NCI-H2029 treated with DMSO at 0.1 percent for 48 hours (cell line): ENCODE data around the gene SETD1B.

Experiments used
- DNase-seq: peaks from one replicate; lab custom pipeline; 2025; lab: John Stamatoyannopoulos, UW

Gene SETD1B

DNA sequence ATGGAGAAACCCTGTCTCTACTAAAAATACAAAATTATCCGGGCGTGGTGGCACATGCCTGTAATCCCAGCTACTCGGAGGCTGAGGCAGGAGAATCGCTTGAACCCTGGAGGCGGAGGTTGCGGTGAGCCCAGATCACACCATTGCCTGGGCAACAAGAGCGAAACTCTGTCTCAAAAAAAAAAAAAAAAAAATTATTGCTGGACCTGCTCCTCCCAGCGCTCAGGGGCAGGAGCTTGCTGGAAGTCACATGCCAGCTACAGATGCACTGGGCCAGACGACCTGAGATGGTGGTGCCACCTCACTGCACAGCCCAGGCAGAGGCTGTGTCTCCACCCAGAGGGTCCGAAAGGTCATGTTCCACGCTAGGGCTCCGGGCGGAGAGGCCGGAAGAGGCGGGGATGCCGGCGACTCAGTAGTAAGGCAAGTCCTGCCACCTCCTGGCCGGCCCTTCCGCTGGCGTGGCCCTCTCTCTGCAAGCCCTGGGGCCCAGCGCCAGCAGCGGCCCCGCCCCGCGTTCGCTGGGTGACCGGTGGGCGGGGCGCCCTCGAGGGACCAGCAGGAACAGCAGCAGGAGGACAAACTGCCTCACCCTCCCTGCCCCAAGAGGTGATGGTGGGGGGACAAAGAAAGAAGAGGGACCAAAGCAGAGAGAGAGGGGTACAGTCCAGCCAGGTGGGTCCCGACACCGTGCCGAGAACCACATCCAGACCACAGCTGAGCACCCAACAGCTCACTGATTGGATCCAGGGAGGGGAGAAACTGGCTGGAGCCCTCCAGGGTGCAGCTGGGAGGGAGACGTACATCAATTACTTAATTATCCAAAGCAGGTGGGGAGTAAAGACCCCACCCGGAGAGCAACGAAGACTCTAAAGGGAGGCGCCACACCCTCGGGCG, 6.7 kb upstream of the SETD1B start:
- DNase-seq, result peak; percentile 27

DNA sequence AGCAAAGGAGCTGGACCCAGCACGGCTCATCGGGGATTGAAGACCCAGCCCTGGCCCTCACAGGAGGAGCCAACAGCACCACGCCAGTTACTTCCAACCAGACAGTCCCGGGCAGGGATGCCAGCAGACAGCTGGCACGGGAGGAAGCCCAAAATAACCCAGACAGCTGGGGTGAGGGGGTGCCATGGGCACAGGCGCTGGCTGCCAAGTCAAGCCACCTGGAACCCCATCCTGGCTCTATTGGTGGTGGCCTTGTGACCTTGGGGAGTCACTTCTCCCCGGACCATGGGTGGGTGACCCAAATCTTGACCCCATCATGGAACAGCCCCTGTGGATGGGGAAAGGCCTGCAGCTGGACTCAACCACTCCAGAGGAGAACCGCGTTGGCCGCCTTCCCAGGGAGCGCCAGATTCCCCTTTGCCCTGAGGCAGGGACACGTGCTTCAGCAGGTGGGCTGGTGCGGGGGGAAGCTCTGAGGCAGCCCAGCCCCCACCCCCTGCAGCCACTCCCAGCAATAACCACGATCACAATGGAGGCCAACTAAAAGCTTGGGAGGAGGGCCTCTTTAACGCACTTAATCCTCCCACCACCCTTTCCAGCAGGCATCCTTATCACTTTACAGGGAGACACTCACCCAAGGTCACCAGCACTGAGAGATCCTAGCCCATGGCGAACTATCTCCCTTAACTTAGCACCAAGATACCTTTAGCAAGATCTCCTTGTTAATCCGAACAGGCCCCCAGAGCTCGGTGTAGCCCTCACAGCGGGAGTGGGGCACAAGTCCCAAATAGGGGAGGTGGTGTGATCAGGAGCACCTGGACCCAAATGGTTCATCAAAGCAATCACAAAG, 5.6 kb upstream of the SETD1B start:
- peak; percentile 77 for DNase-seq

- DNase-seq, result no peak
Measured at GRCh38 chr12:121798787-121799155, 5.0 kb upstream of the SETD1B start.

DNA sequence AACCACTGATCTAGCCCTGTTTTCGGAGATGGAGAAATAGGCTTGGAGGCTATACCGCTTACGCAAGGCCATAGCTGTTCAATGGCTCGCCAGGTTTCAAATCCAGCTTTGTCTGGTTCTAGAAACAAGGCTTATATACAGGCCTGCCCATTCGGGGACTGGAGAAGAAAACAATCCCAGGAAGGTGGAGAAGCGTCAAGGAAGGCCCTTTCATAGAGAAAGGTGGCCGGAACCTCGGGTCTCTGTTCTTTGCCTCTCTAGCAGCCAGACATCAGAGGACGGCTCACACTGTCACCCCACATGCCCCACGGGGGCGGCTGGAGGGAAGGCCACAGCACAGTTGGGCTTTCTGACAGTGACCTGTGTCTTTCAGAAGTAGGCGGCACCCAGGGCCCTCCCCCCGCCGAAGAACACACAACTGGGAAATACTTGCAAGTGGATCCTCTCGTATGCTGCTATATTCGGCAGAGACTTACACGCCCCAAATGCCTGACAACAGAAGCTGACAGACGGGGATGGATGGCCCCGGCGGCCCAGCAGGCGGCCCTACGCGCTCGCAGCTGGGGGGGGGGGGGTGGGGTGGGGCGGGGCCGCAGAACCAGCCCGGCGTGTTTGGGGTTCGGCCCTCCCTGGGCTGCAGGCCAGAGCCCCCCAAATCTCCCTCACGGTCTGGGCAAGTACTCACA, 4.5 kb upstream of the SETD1B start:
- DNase-seq, result peak; percentile 66

DNA sequence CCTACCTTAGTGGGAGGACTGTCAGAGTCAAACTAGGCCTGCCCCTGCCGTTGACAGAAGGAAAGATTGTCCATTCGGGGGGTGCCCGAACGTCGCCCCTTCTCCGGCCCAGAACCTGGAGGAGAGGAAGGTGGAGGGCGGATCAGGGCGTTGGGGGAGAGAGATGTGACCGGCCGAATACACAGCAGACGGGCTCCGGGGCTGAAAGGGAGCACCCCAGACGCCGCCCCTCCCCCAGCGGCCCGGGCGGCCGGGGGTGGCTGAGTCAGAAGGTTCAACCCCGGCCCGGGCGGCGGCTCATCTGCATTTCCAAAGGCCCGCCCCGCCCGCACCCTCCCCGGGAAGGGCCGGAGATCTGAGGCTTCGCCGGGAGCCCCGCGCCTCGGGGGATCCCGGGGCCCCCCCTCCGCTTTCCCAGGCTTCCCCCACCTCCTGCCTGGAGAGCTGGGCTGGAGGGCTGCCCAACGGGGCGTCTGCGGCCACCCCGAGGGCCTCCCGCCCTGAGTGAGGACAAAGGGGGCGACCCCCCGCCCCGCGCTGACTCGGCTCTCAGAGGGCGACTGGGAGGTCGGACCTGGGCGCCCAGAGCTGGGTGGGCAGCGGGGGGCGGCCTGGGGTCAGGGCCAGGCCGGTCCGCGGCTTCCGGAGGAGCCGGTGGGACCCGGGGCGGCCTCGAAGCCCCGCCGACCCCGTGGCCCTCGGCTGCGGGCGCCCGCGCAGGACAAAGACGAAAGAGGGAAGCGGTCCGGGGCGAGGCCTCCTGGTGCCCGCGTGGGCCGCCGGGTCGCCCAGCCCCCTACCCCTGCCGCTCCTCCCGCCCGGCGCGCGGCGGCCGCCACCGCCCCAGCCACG, 3.7 kb upstream of the SETD1B start:
- DNase-seq, result no peak

GRCh38 chr12:121800694-121801594, 2.9 kb upstream of the SETD1B start:
- no peak for DNase-seq

DNA sequence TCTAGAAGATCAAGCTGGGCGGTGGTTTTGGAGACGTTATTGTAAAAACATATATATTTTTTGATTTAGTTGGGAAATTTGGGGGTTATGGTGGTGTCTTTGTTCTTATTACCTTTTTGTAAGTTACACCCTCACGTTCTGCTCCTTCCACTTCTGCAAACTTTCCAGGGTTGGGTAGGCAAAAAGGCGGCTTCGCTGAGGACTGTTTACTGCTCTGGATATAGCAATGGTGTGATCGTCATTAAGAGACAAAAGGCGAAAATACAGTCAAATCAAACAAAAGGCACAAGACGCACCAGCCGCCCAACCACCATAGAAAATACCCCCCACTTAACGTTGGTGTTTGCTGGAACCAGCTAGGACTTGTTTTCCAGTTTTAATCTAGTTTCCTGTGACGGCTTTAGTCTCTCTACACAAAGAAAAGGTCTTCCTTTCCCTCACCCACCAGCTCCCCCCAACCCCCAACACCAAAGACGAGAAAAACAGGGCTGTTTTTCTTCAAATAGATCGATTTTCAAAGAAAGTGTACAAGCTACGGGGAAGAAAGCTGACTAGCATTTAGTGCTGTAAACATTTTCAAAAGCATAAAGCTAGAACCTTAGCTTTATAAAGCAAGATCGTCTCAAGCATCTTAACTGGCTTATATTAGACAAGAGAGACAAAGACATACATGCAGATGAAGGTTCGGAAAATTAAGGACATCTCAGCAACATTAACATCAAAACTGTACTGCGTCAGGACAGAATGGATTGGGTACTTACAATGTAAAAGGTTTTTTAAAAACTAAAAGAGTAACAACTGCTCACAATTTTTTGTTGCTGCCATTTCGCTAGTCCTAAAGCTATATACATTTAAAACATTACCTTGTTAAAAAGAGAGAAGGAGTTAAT, 2.0 kb upstream of the SETD1B start:
- peak; percentile 96 for DNase-seq

GRCh38 chr12:121802485-121802842, 1.3 kb upstream of the SETD1B start:
- DNase-seq, result no peak

DNA sequence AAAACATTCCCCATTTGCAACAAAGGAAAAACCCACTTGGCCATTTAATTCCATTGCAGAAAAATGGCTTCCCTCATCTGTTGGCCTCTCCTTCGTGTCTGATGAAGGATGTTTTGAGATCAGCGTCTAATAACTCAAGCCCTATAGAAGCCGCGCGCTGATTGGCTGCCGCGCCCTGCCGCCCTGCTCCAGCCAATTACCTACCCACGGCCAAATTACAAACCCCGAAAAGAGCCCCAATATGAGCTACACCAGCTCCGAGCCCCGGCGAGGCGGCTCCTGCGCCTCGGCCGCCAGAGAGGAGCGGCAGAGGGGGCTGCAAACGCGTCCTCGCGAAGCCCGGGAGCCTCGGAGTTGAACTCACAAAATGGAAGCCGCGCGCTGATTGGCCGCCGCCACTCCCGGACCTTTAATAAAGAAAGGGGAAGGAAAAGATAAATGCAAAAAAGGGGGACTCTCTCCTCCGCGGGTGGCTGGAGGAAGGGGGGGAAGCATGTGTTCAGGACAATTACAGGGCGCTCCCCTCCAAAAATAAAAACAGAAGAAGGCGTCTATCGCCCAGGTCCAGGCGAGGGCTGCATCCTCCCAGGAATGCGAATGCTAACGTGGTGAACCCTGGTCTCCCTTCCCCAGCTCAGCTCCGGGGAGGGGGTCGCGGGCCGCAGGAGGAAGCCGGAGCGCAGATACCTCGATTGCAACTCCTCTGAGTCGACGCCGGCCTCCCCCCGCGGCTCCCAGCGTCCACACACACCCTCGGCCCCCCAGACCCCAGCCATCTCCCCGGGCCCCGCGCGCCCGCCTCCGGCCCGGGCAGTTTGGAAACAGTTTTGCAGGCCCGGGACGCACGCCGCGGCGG, 738 bp upstream of the SETD1B start:
- DNase-seq, result peak; percentile 86

DNA sequence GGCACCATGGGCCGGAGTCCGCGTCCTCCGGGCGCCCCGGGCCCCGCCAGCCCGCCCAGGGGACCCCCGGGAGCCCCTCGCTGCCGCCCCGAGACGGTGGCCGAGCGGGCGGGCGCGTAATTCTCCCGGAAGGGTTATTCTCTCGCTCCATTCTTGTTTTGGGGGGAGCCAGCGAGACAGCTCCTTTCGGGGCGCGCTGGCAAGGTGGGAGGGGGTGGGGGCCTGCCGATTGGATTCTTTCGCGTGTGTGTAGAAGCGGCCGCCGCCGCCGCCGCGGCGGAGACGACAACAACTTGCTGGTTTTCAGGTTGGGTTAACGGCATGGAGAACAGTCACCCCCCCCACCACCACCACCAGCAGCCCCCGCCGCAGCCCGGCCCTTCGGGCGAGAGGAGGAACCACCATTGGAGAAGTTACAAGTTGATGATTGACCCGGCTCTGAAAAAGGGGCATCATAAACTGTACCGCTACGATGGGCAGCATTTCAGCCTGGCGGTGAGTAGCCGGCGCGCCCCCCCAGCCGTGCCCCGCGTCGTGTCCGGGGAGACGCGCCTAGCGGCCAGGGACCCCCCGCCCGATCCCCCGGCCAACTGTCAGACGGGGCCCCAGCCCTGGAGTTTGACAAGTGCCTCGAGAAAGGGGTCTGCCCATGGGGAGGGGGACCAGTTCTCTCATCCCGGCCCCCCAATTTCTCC, 755 bp downstream of the SETD1B start:
- peak; percentile 19 for DNase-seq

- DNase-seq, result no peak
Measured at GRCh38 chr12:121805171-121806008, 1.6 kb downstream of the SETD1B start.

DNA sequence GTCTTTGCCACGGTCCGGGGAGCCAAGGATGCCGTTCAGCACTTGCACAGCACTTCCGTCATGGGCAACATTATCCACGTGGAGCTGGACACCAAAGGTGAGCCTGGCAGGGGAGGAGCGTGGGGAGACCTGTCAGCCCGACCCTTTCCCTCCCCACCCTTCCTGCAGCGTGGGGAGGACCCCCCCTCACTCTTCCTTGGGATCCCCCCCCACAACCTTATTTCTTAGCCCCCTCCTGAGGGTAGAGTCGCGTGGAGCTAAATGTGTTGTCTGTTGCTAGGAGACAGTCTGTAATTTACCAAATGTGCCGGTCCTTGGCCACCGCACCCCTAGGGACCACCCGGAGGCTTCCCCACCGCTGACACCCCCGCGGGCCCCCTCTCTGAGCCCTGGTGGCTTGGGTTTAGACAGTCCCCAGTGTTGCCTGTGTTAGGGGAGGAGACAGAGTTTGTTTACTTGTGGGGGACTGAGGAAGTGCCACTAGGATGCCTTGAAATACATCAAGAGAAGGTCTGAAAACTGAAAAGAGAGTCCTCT, 2.3 kb downstream of the SETD1B start:
- no peak for DNase-seq

GRCh38 chr12:121806546-121807423, 3.0 kb downstream of the SETD1B start:
- peak; percentile 41 for DNase-seq

- DNase-seq, result no peak
Measured at GRCh38 chr12:121807642-121808347, 4.0 kb downstream of the SETD1B start.

DNA sequence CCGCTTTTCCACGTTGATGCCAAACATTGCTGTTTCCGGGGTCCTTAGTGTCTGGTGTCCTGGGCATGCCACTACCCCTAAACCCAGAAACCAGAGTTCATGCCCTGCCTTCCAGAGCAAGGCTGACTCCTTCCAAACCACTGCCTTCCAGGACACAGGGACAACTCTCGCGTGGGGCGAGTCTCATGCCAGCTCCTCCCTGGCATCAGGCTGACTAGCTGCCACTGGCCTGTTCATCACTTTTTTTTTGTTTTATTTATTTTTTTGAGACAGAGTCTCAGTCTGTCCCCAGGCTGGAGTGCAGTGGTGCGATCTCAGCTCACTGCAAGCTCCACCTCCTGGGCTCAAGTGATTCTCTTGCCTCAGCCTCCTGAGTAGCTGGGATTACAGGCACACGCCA, 4.8 kb downstream of the SETD1B start:
- no peak for DNase-seq
